Fibroblast of the conjunctiva (primary cell): ENCODE results near the gene RIPOR2.
"Not testable (repeated sequence)": the region's sequence is repeated elsewhere in the genome, so short reads cannot be mapped to it uniquely, and the experiment has no call there.

Experiments
- DNase-seq: peaks from one replicate; pipeline ENCODE4 v3.0.0-alpha.2; 2010; ENCODE audit warnings: low read depth

The RIPOR2 gene

DNA sequence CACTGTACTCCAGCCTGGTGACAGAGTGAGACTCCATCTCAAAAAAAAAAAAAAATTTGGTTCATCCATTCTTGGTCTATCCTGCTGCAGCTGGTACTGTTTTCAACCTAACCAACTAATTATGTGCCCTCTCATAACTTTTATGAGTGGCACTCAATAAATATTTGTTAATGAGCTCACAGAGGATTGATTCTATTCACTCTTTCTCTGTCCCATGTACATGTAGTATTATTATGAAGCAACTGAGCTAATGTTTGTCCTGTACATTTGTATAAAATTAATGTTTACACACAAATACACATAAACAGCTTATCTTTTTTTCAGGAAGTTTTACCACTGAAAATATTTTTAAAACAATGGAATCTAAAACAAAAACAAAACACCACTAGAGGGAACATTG lies 10.1 kb downstream of the RIPOR2 start:
- DNase-seq: no peak

DNA sequence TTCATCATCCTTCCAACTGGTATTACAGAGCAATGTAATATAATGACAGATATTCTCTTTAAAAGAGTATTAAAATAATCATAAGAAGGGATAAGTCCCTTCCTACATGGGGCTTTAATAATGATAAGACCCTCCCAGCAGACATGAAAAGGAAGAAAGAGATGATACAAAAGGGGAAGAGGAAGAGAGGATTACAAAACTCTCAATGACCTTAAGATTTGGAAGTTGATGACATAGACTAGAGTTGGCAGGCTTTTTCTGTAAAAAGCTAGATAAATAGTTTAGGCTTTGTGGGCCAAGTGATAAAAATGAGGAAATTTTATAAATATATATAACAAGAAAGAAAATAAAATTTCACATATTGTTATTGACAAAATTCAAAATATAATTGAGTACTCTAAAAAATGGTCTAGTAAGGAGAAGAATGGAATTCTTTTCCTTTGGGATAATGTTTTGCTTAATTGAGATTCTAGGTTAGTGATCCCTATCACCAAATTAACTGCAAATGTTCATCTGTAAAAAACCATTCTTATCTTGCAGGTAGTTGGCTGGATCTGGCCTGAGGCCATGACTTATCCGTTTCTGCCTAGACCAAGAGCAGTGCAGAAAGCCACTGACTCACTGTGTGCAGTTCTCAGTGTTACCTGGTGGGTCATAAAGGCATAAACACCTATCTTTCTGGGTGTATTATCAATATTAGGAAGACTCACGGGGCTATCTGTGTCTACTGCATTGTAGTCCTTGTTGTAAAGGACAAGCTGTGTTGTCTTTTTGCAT lies 11.0 kb downstream of the RIPOR2 start:
- DNase-seq: no peak

DNA sequence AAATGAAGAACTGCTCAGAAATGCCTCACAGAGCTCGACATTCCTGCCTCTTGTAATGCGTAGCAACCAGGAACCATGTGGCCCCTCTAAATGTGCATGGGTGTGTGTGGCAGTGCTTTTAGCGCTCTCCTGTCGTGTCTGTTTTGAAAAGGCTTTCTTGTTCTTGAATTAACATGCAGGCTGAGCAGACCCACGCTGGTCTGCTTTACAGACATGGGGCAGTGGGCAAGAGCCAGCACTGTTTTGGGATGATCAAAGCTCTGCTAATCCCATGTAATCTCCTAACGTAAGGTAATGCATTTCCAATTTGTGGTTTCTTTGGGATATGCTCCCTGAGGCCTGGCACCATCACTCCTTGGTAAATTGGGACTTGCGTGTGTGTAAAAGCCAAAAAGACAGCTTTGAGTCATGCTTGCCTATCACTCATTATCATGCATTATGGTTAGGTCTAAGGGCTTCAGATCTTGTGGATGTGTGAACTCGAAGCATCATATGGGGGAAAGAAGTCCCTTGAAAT lies 11.8 kb downstream of the RIPOR2 start:
- no peak for DNase-seq

DNA sequence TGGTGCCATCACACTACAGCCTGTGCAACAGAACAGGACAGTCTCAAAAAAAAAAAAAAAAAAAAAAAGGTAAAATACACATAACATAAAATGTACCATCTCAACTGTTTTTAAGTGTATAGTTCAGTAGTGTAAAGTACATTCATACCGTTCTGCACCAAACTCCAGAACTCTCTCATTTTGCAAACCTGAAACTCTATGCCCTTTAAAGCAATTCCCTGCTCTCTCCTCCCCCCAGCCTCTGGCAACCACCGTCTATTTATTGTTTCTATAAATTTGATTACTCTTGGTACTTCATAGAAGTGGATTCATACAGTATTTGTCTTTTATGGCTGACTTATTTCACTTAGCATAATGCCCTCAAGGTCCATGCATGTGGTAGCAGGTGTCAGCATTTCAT lies 12.9 kb downstream of the RIPOR2 start:
- no peak for DNase-seq

DNA sequence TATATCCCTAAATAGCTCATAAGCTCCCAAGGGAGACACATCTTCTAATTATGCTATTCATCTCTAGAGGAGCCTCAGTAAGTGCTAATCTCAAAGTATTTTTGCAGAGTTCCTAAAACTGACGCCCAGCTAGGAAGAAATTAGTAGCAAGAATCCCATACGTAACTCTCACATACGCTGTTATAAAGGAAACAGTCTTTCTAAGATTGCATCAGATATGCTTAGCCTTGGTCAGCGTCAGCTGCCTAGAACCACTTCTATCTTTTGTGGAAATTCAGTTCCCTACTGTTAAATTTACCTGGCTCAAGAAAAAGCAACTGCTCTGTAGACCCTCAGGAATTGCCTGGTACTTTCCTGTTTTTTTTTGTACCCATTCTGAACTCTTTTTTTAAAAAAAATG lies 13.6 kb downstream of the RIPOR2 start:
- DNase-seq: no peak

DNA sequence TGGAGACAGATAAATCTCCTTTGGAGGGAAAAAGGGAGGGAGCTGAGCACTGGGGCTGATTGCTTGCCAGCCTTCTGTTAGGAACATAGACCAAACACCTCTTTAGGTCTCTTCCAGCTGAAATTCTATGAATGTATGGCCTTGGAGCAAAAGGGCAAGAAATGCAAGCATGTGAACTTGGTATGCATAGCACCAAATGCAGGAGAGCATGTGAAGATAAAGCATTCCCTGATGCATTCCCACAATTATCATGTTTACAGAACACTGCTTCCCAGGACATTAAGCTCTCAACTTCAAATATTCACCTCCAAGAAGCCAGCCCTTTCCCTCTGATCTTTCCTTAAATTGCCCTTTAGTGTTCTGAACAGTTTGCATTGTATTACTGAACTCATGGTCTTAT lies 15.6 kb downstream of the RIPOR2 start:
- no peak for DNase-seq

DNA sequence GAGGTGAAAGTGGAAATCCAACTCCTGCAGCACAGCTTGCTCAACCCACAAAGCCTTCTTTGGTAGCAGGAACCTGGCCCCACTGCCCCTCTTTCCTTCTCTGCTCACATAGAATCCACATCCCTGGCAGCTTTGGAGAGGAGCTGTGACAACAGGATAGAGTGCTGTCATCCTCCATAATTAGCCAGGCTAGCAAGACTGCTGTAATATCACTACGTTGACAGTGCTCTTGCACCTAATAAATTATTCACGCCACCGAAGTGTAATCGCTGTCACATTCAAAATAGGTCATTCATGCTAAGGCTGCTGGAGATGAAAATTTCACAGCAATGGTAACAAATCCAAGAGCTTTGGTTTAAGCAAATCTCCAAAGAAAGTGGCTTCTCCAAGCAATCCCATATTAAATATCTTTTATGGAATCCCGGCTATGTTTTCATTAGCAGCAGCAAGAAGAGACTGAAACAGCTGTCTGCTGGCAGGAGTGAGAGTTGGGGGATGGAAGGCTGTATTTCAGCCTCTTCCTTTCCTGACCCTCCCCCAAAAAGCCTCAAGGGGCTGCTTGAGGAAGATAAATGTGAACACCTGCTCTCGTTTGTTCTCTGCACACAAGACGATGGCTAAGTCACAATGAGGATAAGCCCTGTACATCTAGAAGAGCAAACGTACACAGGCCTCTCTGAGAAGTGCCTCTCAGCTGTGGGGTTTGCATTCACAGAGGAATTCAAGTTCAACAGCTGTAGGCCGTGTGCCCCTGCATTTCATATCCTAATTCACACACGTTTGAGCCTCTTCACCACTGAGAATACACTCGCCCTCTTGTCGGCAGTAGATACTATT lies 16.5 kb downstream of the RIPOR2 start:
- no peak for DNase-seq

DNA sequence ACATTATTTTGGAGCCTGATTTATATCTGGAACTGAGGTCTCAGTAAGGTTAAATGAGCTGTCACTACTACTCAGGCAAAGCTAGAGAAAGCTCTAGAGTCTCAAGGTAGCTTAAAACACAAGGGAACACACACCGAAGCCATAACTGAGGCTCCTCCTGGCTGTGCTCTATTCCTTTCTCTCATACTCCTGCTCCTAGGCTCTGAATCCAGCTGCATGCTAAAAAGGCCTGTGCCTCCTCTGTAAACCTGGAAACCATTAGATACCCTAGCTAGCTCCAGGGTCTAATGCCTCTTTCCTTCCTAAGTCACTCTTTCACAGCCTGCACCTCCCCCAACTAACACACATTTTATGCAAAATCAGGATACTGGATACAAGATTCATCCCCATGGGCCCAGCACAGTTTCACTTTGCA lies 17.1 kb downstream of the RIPOR2 start:
- DNase-seq: no peak

DNA sequence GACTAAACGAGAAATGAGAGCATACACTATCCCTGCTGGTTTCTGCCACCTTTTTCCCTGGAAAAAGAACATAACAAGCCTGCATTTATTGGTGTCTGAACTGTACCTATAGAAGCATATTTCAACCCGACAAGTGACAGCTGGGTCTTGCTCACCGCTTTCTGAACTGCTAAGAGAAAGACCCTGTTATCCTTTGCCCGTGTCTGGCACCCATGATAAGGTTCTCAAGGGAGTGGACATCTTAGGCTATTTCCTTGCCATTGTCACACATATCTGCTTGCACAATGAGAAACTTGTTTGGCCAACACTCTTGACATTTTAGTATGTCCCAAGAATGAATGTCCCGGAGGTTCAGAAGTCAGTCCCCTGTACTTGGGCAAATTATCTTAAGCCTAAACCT lies 19.3 kb downstream of the RIPOR2 start:
- no peak for DNase-seq

DNA sequence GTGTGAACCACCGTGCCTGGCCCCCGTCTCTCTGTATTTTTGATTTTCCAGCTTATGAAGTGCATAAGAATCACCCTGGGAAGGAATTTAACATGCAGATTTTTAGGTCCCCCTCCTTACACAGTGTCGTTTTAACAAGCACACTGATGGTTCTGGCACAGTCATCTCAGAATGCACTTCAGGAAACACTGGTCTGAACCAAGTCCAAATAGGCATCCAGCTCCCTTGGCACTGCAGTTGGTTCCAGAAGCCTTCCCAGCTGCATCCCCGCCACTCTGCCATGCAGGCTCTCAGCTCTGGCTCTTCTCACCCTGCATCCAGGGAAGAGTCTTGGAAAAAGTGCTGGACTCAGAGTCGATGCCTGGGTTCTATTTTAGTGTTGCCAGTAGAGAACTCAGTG lies 20.1 kb downstream of the RIPOR2 start:
- no peak for DNase-seq

DNA sequence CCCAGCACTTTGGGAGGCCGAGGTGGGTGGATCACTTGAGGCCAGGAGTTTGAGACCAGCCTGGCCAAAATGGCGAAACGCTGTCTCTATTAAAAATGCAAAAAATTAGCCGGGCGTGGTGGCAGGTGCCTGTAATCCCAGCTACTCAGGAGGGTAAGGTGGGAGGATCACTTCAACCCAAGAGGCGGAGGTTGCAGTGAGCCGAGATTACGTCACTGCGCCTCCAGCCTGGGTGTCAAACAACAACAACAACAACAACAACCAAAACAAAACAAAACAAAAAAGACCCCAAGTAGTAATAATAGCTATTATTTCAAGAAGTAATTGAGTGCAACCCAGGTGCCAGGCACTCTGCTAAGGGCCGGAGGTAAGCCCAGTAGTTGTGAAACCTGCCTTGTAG lies 21.7 kb downstream of the RIPOR2 start:
- not testable (repeated sequence) for DNase-seq

DNA sequence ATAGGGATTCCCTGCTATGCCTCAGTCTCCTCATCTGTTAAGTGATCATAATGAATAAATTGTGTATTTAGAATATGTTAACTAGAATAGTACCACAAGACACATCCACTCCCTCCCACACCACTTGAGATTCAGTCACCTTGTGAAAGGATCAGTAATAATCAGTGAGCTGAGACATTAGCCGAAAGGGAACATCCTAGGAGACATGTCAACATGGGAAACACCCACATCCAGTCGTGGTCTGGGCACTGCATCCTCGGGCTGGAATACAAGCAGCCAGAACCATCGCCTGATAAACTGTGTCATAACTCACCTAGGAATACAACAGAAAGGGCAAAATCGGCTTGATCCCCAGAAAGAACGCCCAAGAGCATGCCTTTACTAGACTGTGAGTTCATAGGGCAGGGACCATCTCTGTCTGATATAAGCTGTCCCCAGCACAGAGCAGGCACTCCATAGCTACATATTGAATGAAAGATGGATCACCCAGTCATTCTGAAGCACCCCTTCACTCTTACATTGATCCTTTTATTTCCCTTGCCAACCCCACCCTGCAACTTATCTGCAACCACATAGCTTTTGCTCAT lies 23.9 kb downstream of the RIPOR2 start:
- DNase-seq: no peak

DNA sequence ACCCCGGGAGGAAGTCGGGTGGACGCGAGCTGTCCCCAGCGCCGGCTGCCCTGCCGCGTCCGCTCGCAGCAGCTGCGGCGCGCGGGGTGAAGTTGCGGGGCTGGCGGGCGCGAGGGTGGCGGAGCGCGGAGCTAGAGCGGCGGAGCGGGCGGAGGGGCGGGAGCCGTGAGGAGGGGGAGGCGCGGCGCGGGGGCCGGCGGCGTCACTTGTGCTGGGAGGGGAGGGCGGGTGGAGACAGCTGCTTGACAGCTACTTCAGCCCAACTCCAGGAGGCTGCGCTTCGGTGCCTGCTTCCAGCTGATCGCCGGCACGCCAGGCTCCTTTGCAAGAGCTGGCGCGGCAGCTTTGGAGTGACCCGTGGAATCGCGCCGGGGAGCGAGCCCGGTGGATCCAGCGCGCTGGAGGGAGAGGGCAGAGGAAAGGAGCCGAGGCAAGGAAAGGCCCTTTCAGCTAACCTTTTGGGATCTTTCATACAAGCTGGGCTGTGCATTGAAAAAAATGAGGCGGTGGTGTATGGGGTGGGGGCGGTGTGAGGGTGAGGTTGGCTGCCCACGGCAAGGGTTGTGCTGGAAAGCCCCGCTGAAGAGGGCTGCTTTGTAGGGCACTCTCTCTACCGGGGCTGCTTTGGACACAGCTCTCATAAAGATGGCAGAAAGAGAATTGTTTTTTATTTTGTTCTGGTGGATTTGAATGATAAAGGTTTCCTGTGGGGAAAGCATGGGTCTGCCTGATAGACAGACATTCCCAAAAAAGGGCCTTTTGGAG lies 24.6 kb downstream of the RIPOR2 start:
- no peak for DNase-seq

DNA sequence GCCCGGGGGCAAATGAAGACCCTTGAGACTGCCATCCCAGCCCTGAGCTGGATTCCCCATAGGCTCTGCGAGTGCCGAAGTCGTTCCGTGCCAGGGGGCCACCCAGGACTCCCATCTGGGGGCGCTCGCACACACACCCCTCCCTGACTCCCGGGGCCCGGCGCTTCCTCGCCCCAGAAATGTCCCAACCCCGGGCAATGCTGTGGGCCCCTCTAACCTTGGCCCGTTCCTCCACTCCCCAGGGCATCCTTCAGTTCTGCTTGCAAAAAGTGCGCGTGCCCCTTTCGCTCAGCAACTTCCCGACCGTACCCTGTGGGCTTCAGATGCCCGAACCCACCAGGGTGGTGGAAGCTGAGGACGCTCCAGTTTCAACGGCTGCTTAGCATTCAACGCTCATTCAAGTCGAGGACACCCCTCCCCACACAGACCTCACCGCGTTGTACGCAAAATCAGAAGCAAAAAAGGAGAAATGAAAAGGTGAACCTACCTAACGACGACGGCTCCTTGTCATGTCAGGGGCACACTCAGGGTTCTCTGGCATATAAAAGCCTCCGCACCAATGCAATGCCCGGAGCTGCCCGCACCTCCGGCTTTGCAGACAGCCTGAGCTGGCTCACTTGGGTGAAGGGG lies 25.3 kb downstream of the RIPOR2 start:
- no peak for DNase-seq

DNA sequence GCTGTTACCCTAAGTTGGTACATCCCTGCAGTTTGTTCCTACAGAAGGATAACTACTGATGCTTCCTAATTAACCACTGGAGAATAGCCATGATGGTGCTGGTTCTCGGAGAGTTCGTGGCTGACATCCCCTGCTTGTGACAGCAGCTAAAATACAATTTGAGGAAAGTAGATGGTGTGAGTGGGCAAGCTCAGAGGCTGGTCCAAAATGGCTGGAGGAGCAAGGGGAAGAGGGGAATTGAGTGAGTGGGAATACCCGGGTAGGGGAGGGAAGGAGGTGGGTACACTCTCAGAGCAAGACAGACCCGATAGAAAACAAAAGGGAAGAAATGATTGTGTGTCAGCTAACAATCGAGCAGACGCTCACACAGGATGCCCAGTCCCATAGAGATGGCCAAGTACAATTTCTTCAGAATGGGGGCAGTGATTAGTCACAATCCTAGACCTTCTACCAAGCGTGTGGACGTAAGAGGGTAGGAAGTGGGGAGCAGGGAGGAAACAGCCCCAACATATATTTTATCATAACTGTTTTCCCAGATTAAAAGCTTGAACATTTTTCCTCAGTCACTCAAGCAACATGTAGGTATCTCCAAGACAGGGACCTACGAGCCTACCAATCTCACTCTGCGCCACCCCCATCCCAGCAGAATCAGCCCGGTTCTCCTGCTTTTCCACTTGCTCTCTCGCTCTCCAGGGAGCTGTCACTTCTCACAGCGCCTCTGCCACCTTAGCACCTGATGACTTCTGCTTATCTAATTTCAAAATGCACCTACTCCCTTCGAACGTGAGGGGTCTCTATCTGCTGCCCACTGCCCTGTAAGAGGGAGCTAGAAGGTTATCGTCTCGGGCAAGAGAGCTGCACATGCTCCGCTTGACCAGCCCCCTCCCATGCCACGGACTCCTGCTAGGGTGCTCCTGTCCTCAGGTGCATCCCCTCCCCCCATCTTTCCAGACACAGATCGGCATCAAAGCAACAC lies 26.2 kb downstream of the RIPOR2 start:
- no peak for DNase-seq

DNA sequence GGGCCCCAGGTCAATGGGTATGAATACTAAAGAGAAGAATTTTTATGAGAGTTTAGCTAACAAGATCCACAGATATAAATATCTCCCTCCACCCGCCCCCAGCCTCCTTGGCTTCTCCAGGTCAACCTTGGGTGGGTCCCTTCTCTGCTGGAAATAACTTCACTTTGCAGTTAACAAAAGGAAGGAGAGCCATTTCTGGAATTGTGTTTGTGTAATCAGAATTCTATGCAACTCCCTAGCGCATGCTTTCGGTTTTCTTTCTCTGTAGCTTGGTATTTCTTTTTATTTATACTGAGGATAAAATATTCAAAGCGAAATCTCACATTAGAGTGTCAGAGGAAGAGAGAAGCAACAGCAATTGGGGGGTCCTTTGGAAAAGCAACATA lies 27.1 kb downstream of the RIPOR2 start:
- DNase-seq: no peak

DNA sequence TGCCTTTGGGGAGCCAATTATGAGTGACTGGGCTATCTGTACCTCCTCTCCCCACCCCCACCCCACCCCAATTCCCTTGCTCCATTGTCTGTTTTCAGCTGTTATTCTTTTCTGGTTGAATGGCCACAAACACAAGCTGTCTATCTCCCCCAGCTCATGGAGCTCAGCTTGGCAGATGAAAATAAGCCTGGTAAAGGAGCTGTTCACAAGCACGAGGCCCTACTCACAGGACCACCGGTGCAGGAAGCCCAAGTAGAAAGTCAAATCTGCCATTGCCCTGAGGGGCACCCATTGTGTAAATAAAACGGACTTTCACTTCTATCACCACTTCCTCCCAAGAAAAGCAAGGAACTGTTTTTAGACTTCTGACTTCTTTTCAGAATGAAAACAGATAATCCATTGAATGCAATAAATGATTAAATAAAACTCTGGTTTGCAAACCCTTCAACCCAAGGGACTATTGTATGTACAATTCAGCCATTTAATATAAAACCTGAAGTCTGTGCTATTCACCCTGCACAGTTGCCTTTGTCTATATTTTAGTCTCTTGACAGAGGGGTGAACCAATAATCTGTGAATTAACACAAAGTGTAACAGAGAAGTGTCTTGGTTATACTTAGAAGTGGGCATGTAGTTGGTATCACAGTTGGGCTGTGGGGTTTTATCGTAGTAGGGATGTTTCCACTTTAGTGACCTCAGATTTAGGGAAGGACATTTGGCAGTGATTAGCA lies 27.7 kb downstream of the RIPOR2 start:
- no peak for DNase-seq

DNA sequence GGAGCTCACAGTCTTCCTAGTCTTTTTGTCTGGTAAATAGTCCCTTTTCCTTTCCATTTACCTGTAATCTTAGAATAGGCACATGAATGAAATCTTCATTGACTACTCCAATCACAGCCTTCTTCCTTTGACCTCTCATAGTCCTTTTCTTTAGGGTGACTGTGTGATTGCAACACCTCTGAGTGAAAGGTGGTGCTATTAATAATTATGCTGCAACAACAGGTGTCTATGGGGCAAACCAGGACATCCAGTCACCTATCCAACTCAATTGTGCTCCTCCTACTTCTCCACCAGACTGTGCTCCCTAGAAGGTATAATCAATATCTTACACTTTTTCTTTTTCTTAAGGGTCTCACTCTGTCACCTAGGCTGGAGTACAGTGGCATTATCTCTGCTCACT lies 29.4 kb downstream of the RIPOR2 start:
- no peak for DNase-seq

DNA sequence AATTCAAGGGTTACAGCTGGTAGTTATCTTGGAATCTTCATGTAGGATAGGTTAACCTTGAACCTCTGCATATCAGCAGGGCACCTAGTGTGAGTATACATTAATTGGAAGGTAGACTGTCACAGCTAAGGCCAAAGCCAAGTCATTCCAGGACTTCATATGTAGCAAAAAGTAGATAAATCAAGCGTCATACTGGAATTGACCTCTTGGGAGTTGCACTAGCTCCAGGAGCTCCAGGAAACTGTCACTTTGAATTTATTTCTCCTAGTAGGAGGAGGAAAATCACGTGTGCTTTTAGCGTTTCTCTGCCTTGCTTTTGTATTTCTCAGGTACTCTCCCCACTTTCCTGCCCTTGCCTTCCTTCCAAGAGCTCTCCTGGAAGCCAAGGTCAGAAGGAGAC lies 30.3 kb downstream of the RIPOR2 start:
- no peak for DNase-seq

DNA sequence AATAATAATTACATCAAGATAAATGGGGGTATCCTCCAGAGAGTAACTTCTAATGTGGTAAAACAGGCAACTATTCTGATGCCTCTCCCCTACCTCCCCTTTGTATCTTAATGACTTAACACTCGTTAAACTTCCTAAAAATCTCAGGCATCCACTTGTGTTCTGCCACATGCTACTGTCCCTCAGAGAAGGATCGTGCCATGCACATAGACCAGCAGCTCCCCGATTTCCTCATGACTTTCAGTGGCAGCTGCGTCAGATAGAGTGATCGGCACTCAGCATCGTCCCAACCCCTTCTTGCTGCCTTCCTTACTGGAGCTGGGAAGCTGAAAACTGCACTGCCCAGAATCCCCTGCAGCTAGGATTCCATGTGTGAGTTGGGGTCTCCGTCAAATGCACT lies 32.1 kb downstream of the RIPOR2 start:
- no peak for DNase-seq
